Parathyroid adenoma (tissue), 2 donors: ENCODE data around the gene PCP2.

Experiments
- H2AFZ ChIP-seq: fragments of 300-600 bp; sonication (generic); one replicate; pipeline ENCODE4 v1.7.0; 2017; ENCODE audit warnings: antibody characterized with exemption, mild to moderate bottlenecking
- H3K27ac ChIP-seq: fragments of 300-600 bp; sonication (generic); one replicate; pipeline ENCODE4 v1.7.0; 2017
- H3K27me3 ChIP-seq: fragments of 300-600 bp; sonication (generic); one replicate; pipeline ENCODE4 v1.7.0; 2017; ENCODE audit warnings: low read length; ENCODE audit not compliant: control insufficient read depth, insufficient read depth
- H3K36me3 ChIP-seq: fragments of 300-600 bp; sonication (generic); one replicate; pipeline ENCODE4 v1.7.0; 2017; ENCODE audit warnings: low read length; ENCODE audit not compliant: control insufficient read depth, insufficient read depth
- H3K4me1 ChIP-seq: fragments of 300-600 bp; sonication (generic); one replicate; pipeline ENCODE4 v1.7.0; 2017; ENCODE audit warnings: control low read depth
- H3K4me2 ChIP-seq: fragments of 300-600 bp; sonication (generic); one replicate; pipeline ENCODE4 v1.7.0; 2017; ENCODE audit warnings: low read length
- H3K4me3 ChIP-seq: fragments of 300-600 bp; sonication (generic); one replicate; pipeline ENCODE4 v1.7.0; 2017; ENCODE audit warnings: low read depth, low read length
- H3K79me2 ChIP-seq: fragments of 300-600 bp; sonication (generic); one replicate; pipeline ENCODE4 v1.7.0; 2017; ENCODE audit warnings: control low read depth
- H3K9ac ChIP-seq: fragments of 300-600 bp; sonication (generic); one replicate; pipeline ENCODE4 v1.7.0; 2017; ENCODE audit warnings: mild to moderate bottlenecking
- H3K9me3 ChIP-seq: fragments of 300-600 bp; sonication (generic); one replicate; pipeline ENCODE4 v1.7.0; 2017; ENCODE audit warnings: low read length; ENCODE audit not compliant: control insufficient read depth
- TF ChIP-seq, protein P1 (sequence below): fragments of 300-600 bp; sonication (generic); IDR thresholded peaks from one replicate; pipeline ENCODE4 v1.7.0; 2017; ENCODE audit warnings: antibody characterized with exemption, mild to moderate bottlenecking
- donor health status: primary hyperparathyroidism.

The PCP2 gene

DNA sequence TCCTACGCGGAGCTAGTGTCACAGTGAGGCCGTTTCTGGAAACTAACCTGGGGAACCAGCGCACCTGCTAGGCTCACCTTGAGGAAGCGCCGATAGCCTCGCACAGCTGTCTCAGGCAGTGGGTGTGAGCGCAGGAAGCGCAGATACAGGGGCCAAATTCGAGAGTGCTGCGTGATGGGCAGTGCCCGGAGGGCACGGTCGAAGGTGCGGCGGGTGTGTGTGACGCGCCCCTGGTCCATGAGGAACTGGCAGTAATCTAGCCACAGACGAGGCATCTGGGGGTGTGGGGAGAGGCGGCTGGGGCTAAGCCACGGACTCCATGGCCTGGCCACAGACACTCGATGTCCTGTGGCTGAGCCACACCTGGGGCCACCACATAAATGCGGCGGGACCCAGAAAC lies 6.4 kb downstream of the PCP2 start:
- no peak overlapping the region for H3K4me3 ChIP-seq
- H3K9ac ChIP-seq, result no peak overlapping the region
- H3K36me3 ChIP-seq, result no peaks in the 10 kb centered on the region
- TF ChIP-seq, protein P1, sequence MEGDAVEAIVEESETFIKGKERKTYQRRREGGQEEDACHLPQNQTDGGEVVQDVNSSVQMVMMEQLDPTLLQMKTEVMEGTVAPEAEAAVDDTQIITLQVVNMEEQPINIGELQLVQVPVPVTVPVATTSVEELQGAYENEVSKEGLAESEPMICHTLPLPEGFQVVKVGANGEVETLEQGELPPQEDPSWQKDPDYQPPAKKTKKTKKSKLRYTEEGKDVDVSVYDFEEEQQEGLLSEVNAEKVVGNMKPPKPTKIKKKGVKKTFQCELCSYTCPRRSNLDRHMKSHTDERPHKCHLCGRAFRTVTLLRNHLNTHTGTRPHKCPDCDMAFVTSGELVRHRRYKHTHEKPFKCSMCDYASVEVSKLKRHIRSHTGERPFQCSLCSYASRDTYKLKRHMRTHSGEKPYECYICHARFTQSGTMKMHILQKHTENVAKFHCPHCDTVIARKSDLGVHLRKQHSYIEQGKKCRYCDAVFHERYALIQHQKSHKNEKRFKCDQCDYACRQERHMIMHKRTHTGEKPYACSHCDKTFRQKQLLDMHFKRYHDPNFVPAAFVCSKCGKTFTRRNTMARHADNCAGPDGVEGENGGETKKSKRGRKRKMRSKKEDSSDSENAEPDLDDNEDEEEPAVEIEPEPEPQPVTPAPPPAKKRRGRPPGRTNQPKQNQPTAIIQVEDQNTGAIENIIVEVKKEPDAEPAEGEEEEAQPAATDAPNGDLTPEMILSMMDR, result no peak
- H3K4me1 ChIP-seq, result no peaks in the 10 kb centered on the region
- H3K27me3 ChIP-seq, result no peaks in the 10 kb centered on the region
- no peaks in the 10 kb centered on the region for H3K9me3 ChIP-seq
- H2AFZ ChIP-seq, result no peak overlapping the region
- no peak overlapping the region for H3K4me2 ChIP-seq
- no peak overlapping the region for H3K27ac ChIP-seq
- H3K79me2 ChIP-seq, result peaks cover 55% of the 10 kb centered on the region

DNA sequence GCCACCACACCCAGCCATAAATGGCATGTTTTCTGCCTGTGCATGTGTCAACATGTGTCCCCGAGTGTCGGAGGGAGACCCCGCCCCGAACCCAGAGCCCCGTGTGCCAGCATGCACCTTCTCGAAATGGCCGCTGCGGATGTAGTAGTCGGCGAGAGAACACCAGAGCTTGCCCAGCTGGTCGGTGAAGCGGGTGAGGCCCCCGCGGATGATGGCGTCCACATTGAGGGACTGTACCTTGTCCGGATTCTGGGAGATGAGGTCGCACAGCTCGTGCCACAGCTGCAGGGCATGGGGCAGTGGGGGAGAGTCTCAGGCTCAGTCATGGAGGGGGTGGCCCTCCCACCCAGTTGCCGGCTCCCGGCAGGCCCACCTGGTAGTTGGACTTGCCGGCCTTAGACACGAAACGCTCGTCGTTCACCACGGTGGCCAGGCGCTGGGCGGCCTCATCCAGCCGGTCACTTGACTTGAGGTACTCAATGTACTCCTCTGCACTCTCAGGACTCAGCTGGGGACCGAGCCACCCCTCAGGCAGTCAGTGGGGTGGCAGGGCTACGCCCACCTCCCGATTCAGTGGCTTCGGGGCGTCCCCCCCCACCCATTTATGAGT lies 7.7 kb downstream of the PCP2 start:
- Histone ChIP-seq H3K4me2 (no peak overlapping the region), H3K27ac (no peak overlapping the region), H3K4me1 (no peaks in the 10 kb centered on the region), H3K4me3 (no peak overlapping the region), H3K79me2 (peaks cover 53% of the 10 kb centered on the region), H3K27me3 (no peaks in the 10 kb centered on the region), H3K36me3 (no peaks in the 10 kb centered on the region), H3K9ac (no peak overlapping the region), H2AFZ (no peak overlapping the region), H3K9me3 (no peaks in the 10 kb centered on the region)
- TF ChIP-seq, protein P1, result no peak

DNA sequence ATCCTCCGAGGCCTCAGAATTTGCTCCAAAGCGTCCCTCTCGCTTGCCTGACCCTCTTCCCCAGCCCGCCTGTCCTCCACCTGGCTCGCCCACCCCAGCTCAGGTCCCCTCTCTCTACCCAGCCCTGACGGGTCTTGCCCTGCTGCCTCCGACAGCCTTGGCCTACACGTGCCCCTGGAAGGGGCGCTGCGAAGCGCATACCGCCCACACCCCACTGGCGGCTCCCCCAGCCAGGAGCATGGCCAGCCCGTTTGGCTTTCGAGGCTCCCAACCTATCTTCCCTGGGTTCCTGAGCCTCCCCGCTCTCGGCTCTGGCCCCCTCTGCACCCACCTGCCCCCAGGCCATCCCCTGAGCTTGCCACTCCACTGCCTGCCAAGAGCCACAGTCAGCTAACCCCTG lies 8.7 kb downstream of the PCP2 start:
- Histone ChIP-seq H3K36me3 (no peaks in the 10 kb centered on the region), H3K4me3 (no peak overlapping the region), H2AFZ (no peak overlapping the region), H3K9ac (no peak overlapping the region), H3K79me2 (peaks cover 43% of the 10 kb centered on the region), H3K27ac (no peak overlapping the region), H3K4me1 (no peaks in the 10 kb centered on the region), H3K27me3 (no peaks in the 10 kb centered on the region), H3K9me3 (no peaks in the 10 kb centered on the region), H3K4me2 (no peak overlapping the region)
- TF ChIP-seq, protein P1, result no peak

DNA sequence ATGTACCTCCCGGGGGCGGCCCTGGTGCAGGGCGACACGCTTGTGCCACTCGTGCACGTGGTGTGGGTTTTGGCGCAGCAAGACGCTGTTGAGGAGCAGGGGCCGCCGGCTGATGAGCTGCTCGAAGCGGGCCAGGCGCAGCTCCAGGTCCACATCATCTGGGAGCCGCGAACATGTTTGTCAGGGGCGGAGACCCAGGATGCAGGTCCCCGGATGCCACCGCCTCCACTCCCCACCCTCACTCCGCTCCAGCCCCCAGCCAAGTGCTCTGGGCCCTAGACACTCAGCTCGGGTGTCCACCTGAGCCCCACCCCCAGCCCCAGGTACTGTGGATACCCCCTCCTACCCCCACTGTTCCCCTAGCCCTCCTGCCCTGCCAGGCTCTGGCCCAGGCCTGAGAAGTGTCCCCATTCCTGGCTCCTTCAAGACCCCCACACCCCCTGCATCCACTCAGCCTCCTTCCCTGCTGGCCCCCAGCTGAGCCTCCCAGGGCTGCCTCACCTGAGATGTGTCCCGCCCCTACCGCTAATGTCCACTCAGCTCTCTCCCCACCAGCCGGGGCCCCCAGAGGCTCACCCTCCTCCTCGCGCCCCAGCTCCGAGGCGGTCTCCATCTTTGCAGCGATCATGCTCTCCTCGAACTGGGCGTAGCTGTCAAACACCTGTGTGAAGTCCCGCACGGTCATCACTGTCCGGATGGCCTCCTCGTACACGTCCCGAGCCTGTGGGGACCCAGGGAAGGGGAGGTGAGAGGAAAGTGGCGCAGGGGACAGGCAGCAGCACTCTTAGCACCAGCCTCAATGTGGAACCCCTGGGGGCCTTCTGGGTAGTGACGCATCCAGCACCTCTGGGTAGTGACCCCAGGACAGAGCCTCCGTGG lies 9.6 kb downstream of the PCP2 start:
- Histone ChIP-seq H3K27ac (no peak overlapping the region), H3K79me2 (peaks cover 37% of the 10 kb centered on the region), H3K36me3 (no peaks in the 10 kb centered on the region), H3K4me2 (no peak overlapping the region), H3K27me3 (no peaks in the 10 kb centered on the region), H3K9me3 (no peaks in the 10 kb centered on the region), H3K4me3 (no peak overlapping the region), H3K9ac (no peak overlapping the region), H3K4me1 (peaks cover under 1% of the 10 kb centered on the region), H2AFZ (no peak overlapping the region)
- TF ChIP-seq, protein P1, result no peak
